Posterior vena cava (tissue), 2 donors: ENCODE measurements around the gene MFSD2B. TPM values are rescaled to one million over a fixed set of nuclear protein-coding genes. Genes with fewer than 3 reads are reported as not detected.

Source experiments
- DNase-seq: peaks from one replicate; pipeline ENCODE4 v3.0.0-alpha.2; 2020; ENCODE audit warnings: low spot score
- intact Hi-C, 2 donors: fragments of 100-400 bp; cut with DNase I; formaldehyde crosslinking; loops; one replicate each; pipeline versions ENCODE4 v1.14.1 to v1.14.2; 2022 to 2023
- total RNA-seq, 2 donors: library from RNA; stranded (reverse); fragmentation: NEBNext Ultra II Directional; extraction: Animal tissue kit (Norgen Biotek cat#: 25700); gene quantifications; one replicate each; pipeline ENCODE4 v1.2.1, GENCODE V29; 2021
- donor health status: DM: yes; HTN: yes; CAD: no.
- donor health status: DM: yes; HTN: yes; CAD: no.

MFSD2B gene
- total RNA-seq, 2 donors from 2014 or later = not detected

- intact Hi-C loops = no loop called here
- DNase-seq = no peak
These were observed 37.8 kb downstream of the MFSD2B start for GRCh38 chr2:24047703-24048033.

GRCh38 chr2:24048769-24049484 lies 39.0 kb downstream of the MFSD2B start:
- no peak for DNase-seq
- intact Hi-C loops = no loop called here

- intact Hi-C loops = no loop called here
- no peak for DNase-seq
These were observed 39.7 kb downstream of the MFSD2B start, which contains the start of gene FKBP1B for GRCh38 chr2:24049485-24050021. FKBP1B (plus strand) TSS chr2:24049741; CDS start chr2:24049850, 109 bp downstream.

- no peak for DNase-seq
These were observed 40.4 kb downstream of the MFSD2B start for GRCh38 chr2:24050041-24050979.

GRCh38 chr2:24051833-24052232 lies 41.9 kb downstream of the MFSD2B start:
- DNase-seq = no peak
- intact Hi-C loops = no loop called here

More at GRCh38 chr2:24050041-24050979, 40.4 kb downstream of the MFSD2B start:
- intact Hi-C loops = no loop called here

- intact Hi-C loops = no loop called here
- no peak for DNase-seq
These were observed 43.1 kb downstream of the MFSD2B start for GRCh38 chr2:24052951-24053350.

- no peak for DNase-seq
- intact Hi-C loops = loop anchor here in 1 of 2 donors (1.0 kb wide), 1 partner anchor 46 kb away; no protein-coding TSS in a partner anchor
These were observed 44.6 kb downstream of the MFSD2B start for GRCh38 chr2:24054366-24055010.

GRCh38 chr2:24055750-24056149 lies 45.9 kb downstream of the MFSD2B start:
- intact Hi-C loops = no loop called here
- DNase-seq = no peak

GRCh38 chr2:24058564-24059271 lies 48.8 kb downstream of the MFSD2B start:
- DNase-seq = no peak
- intact Hi-C loops = no loop called here

GRCh38 chr2:24065341-24065740 lies 55.5 kb downstream of the MFSD2B start:
- no peak for DNase-seq

GRCh38 chr2:24072259-24072658 lies 62.4 kb downstream of the MFSD2B start:
- no peak for DNase-seq
- intact Hi-C loops = no loop called here

More at GRCh38 chr2:24065341-24065740, 55.5 kb downstream of the MFSD2B start:
- intact Hi-C loops = no loop called here

- intact Hi-C loops = no loop called here
- DNase-seq = no peak
These were observed 63.9 kb downstream of the MFSD2B start for GRCh38 chr2:24073816-24074215.

GRCh38 chr2:24075259-24075658 lies 65.4 kb downstream of the MFSD2B start:
- intact Hi-C loops = no loop called here
- DNase-seq = no peak

Other genes starting within 250 kb of the MFSD2B start
- 10 to 100 TPM; 21.8 to 28.8 TPM for gene ATAD2B, start 83.0 kb upstream of the MFSD2B start, total RNA-seq
- gene UBXN2A, start 69.6 kb upstream of the MFSD2B start, total RNA-seq = 10 to 100 TPM; 17.6 to 22.1 TPM
- gene WDCP, start 37.3 kb downstream of the MFSD2B start, total RNA-seq = 1 to 10 TPM; 5.6 to 5.7 TPM
- gene FKBP1B, start 39.7 kb downstream of the MFSD2B start, total RNA-seq = 1 to 10 TPM; 3.9 to 5.9 TPM
- 10 to 100 TPM; 59.3 to 66.7 TPM for gene SF3B6, start 66.2 kb downstream of the MFSD2B start, total RNA-seq
- gene TP53I3, start 74.7 kb downstream of the MFSD2B start, total RNA-seq = 10 to 100 TPM in 1 of 2 donors, 1 to 10 TPM in 1; 9.8 to 23.5 TPM
- gene PFN4, start 113.2 kb downstream of the MFSD2B start, total RNA-seq = 1 to 10 TPM in 1 of 2 donors, under 1 TPM in 1; 0.67 to 1.0 TPM
- gene FAM228B, start 113.4 kb downstream of the MFSD2B start, total RNA-seq = 10 to 100 TPM; 33.8 to 38.2 TPM
- 1 to 10 TPM; 1.1 to 2.2 TPM for gene FAM228A, start 165.0 kb downstream of the MFSD2B start, total RNA-seq